Placental epithelial cell (primary cell): ENCODE measurements around the gene PTPRE. TPM values are rescaled to one million over a fixed set of nuclear protein-coding genes. Genes with fewer than 3 reads are reported as not detected.

Experiments used
- total RNA-seq: library from RNA; depleted of rRNA; stranded (reverse); fragments of >200 nt; gene quantifications from 2 replicates; pipeline ENCODE4 v1.2.3, GENCODE V29; 2012

PTPRE gene
- total RNA-seq: 3.5 and 4.7 TPM in 2 replicates

DNA sequence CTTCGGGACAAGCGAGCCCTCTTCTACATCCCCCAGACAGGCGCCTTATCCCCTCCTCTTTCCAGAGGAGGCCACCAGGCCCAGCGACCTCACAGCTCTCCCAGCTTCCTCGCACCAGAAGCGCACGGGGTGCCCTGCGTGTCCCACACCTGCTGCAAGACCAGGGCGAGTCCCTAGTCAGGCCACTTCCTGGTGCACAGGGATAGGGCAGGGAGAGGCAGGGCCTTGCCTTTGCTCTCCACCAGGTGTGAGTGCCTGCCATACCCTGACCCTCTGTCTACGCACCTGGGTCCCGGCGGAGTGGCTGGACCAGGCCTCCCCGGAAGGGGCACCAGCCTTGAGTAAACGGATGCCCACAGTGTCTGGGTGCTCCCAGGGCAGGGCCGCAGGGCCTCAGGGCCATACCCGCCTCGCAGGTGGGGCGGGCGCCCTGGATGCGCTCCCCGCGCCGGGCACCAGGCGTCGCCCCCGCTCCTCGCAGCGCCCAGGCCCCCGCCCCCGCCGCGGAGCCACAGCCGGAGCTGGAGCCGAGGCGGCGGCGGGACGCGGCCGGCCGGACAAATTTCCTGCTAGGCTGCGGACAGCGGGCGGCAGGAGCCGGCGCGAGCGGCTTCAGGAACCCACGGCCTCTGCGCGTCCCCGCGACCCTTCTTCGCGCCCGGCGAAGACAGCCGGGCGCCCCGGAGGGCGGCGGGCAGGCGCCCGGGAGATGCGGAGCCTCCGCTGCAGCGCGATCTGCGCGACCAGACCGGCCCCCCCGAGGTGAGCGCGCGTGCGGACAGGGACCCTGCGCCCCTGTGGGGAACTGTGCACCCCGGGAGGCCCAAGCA is at the start of gene PTPRE:
Gene PTPRE (plus strand): TSS at position 556 of the 830 bp plus-strand sequence. CDS start 133,779 bp downstream, outside the sequence.

GRCh38 chr10:127892743-127893142 is 14.2 kb upstream of the PTPRE start, which contains the start of gene CLRN3:
CLRN3 (minus strand) TSS chr10:127892941; CDS start chr10:127892784, 157 bp downstream.

GRCh38 chr10:128125944-128126764 is 219.3 kb downstream of the PTPRE start, which contains the start of gene MKI67:
MKI67 (minus strand) TSS chr10:128126423; CDS start chr10:128125667, 756 bp downstream.

Other genes with a start within 250 kb of the PTPRE start
- gene FOXI2, start 169.9 kb upstream of the PTPRE start, total RNA-seq: not detected in 2 replicates
- not detected in 2 replicates for gene CLRN3, start 14.2 kb upstream of the PTPRE start, total RNA-seq
- 5.1 and 8.8 TPM in 2 replicates for gene MKI67, start 219.3 kb downstream of the PTPRE start, total RNA-seq